ENCODE data around the gene SPATA16.
"Not testable (repeated sequence)": the region's sequence is repeated elsewhere in the genome, so short reads cannot be mapped to it uniquely, and the experiment has no call there.

Gene SPATA16

GRCh38 chr3:172946061-172946460 is 195.0 kb downstream of the SPATA16 start:
- no peak for DNase-seq (ENCODE audit: low spot score)

- DNase-seq (ENCODE audit: low spot score), result no peak
Observed at GRCh38 chr3:172939651-172940293, 201.3 kb downstream of the SPATA16 start.

GRCh38 chr3:172938788-172939187 is 202.2 kb downstream of the SPATA16 start:
- no peak for DNase-seq (ENCODE audit: low spot score)

GRCh38 chr3:172931746-172932285 is 209.2 kb downstream of the SPATA16 start:
- no peak for DNase-seq (ENCODE audit: low spot score)

GRCh38 chr3:172929451-172929850 is 211.6 kb downstream of the SPATA16 start:
- DNase-seq (ENCODE audit: low spot score), result no peak

- no peak for DNase-seq (ENCODE audit: low spot score)
Observed at GRCh38 chr3:172924546-172924945, 216.5 kb downstream of the SPATA16 start.

GRCh38 chr3:172919297-172919683 is 221.7 kb downstream of the SPATA16 start:
- DNase-seq (ENCODE audit: low spot score), result no peak

GRCh38 chr3:172918568-172919296 is 222.3 kb downstream of the SPATA16 start:
- DNase-seq (ENCODE audit: low spot score), result no peak

GRCh38 chr3:172918165-172918564 is 222.9 kb downstream of the SPATA16 start:
- no peak for DNase-seq (ENCODE audit: low spot score)

GRCh38 chr3:172915911-172916514 is 225.0 kb downstream of the SPATA16 start:
- no peak for DNase-seq (ENCODE audit: low spot score)

GRCh38 chr3:172914854-172915253 is 226.2 kb downstream of the SPATA16 start:
- no peak for DNase-seq (ENCODE audit: low spot score)

GRCh38 chr3:172913911-172914655 is 227.0 kb downstream of the SPATA16 start:
- DNase-seq (ENCODE audit: low spot score), result no peak

- no peak for DNase-seq (ENCODE audit: low spot score)
Observed at GRCh38 chr3:172911142-172911541, 229.9 kb downstream of the SPATA16 start.

- no peak for DNase-seq (ENCODE audit: low spot score)
Observed at GRCh38 chr3:172908771-172909270, 232.2 kb downstream of the SPATA16 start.

GRCh38 chr3:172905451-172905850 is 235.6 kb downstream of the SPATA16 start:
- DNase-seq (ENCODE audit: low spot score), result no peak

GRCh38 chr3:172904711-172905373 is 236.2 kb downstream of the SPATA16 start:
- DNase-seq (ENCODE audit: low spot score), result no peak

GRCh38 chr3:172903642-172904320 is 237.3 kb downstream of the SPATA16 start:
- no peak for DNase-seq (ENCODE audit: low spot score)

- peak; percentile 18 for DNase-seq (ENCODE audit: low spot score)
Observed at GRCh38 chr3:172892158-172892557, 248.9 kb downstream of the SPATA16 start.

- no peak for DNase-seq (ENCODE audit: low spot score)
Observed at GRCh38 chr3:172885704-172886103, 255.3 kb downstream of the SPATA16 start.

GRCh38 chr3:172882563-172882962 is 258.5 kb downstream of the SPATA16 start:
- no peak for DNase-seq (ENCODE audit: low spot score)

- not testable (repeated sequence) for DNase-seq (ENCODE audit: low spot score)
Observed at GRCh38 chr3:172879381-172879780, 261.7 kb downstream of the SPATA16 start.
